ENCODE measurements around the gene ZNF417. TPM values are rescaled to one million over a fixed set of nuclear protein-coding genes. Genes with fewer than 3 reads are reported as not detected.
A peak's percentile ranks its signal among the peaks of the same experiment; 100 is the strongest.
"Not testable (repeated sequence)": the region's sequence is repeated elsewhere in the genome, so short reads cannot be mapped to it uniquely, and the experiment has no call there.

The ZNF417 gene
- 10 to 100 TPM; 10.1 to 28.7 (median 14.4) TPM for total RNA-seq

GRCh38 chr19:57916168-57916995, at the start of gene ZNF417:
ZNF417 (minus strand) TSS chr19:57916592; CDS start chr19:57916411, 181 bp downstream.
- intact Hi-C loops (cut with DNase I; ENCODE audit: low total_unique reads); H3K4me1 ChIP-seq; H3K27me3 ChIP-seq; H3K36me3 ChIP-seq: not testable (repeated sequence)
- H3K4me3 ChIP-seq: peak within 1 kb of the TSS; percentile 60 to 88 (median 77)
- peaks cover 12 to 31% of the 10 kb centered on the region in 2 donors for H3K9me3 ChIP-seq
- peak in 1 of 3 donors; percentile 85 for TF ChIP-seq POLR2AphosphoS5 (IDR thresholded peaks at IDR 0.05)
- peak; percentile 71 to 85 for DNase-seq (ENCODE audit: low spot score in 2 of 2)
- peak within 1 kb of the TSS; percentile 61 to 88 for H3K27ac ChIP-seq

DNA sequence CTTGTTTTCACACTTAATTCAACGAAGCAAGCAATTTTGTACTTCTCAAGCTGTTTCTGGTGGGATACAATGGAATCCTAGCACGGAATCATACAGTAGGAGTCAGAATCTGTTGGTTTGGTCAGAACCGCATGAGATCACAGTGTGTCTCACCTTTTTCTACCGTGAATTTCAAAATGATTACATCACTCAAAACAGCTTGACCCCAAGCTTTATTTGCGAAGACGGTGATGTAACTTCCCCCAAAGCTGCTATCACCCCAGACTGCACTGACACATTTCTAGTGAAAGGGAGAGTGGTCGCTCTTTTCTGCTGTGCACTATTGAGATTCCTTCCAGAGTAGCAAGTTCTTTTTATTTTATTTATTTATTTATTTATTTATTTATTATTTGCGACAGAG, 48.4 kb upstream of the ZNF417 start:
- intact Hi-C loops (cut with DNase I; ENCODE audit: low total_unique reads): no loop called here
- Histone ChIP-seq H3K9me3 (peaks cover 82 to 95% of the 10 kb centered on the region in 2 donors), H3K36me3 (no peaks in the 10 kb centered on the region), H3K4me1 (no peaks in the 10 kb centered on the region), H3K4me3 (no peak overlapping the region), H3K27me3 (no peaks in the 10 kb centered on the region), H3K27ac (no peak overlapping the region)
- no peak for DNase-seq (ENCODE audit: low spot score in 2 of 2)
- TF ChIP-seq POLR2AphosphoS5 (IDR thresholded peaks at IDR 0.05) (no peak), POLR2A (IDR thresholded peaks at IDR 0.05) (no peak)
- TF ChIP-seq, protein P1, sequence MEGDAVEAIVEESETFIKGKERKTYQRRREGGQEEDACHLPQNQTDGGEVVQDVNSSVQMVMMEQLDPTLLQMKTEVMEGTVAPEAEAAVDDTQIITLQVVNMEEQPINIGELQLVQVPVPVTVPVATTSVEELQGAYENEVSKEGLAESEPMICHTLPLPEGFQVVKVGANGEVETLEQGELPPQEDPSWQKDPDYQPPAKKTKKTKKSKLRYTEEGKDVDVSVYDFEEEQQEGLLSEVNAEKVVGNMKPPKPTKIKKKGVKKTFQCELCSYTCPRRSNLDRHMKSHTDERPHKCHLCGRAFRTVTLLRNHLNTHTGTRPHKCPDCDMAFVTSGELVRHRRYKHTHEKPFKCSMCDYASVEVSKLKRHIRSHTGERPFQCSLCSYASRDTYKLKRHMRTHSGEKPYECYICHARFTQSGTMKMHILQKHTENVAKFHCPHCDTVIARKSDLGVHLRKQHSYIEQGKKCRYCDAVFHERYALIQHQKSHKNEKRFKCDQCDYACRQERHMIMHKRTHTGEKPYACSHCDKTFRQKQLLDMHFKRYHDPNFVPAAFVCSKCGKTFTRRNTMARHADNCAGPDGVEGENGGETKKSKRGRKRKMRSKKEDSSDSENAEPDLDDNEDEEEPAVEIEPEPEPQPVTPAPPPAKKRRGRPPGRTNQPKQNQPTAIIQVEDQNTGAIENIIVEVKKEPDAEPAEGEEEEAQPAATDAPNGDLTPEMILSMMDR (IDR thresholded peaks at IDR 0.05): no peak

DNA sequence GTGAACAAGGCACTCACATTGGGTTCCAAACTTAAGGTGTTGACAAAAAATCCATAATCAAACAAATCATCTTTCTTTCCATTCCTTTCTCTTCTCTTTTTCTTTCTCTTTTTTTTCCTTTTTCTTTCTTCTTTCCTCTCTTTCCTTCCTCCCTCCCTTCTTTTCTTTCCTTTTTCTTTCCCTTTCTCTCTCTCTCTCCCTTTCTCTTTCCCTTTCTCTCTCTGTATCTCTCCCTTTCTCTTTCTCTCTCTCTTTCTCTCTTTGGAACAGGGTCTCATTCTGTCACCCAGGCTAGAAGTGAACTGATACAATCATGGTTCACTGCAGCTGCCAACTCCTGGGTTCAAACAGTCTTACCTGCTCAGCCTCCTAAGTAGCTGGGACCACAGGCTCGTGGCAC, 45.4 kb upstream of the ZNF417 start:
- H3K4me3 ChIP-seq: no peak overlapping the region
- no peak for DNase-seq (ENCODE audit: low spot score in 2 of 2)
- no peak overlapping the region for H3K27ac ChIP-seq
- H3K4me1 ChIP-seq: no peaks in the 10 kb centered on the region
- no peaks in the 10 kb centered on the region for H3K27me3 ChIP-seq
- intact Hi-C loops (cut with DNase I; ENCODE audit: low total_unique reads): no loop called here
- peaks cover 78 to 90% of the 10 kb centered on the region in 2 donors for H3K9me3 ChIP-seq
- H3K36me3 ChIP-seq: no peaks in the 10 kb centered on the region
- TF ChIP-seq POLR2A (IDR thresholded peaks at IDR 0.05) (no peak), POLR2AphosphoS5 (IDR thresholded peaks at IDR 0.05) (no peak)
- TF ChIP-seq, protein P1 (IDR thresholded peaks at IDR 0.05): no peak

DNA sequence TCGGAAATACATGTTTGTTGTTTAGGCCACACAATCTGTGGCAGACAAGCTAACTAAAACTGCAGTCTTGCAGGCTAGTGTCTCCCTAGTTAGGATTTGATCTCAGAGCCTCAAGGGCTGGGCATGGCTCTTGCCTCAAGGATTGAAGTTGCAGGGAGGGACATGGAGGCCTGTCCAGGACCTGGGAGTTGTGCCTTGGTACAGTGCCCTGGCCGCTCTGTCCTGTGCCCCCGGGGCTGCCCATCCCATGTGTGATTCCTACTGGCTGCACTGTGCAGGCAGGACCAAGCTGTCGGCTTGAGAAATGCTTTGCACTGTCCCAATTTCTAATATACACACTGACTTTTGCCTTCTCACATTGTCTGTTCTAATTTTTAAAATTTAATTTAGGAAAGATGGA, 38.6 kb upstream of the ZNF417 start:
- H3K4me1 ChIP-seq: no peaks in the 10 kb centered on the region
- no peak for DNase-seq (ENCODE audit: low spot score in 2 of 2)
- no peak overlapping the region for H3K27ac ChIP-seq
- H3K27me3 ChIP-seq: no peaks in the 10 kb centered on the region
- intact Hi-C loops (cut with DNase I; ENCODE audit: low total_unique reads): no loop called here
- H3K36me3 ChIP-seq: no peaks in the 10 kb centered on the region
- peaks cover 57 to 67% of the 10 kb centered on the region in 2 donors for H3K9me3 ChIP-seq
- H3K4me3 ChIP-seq: no peak overlapping the region
- TF ChIP-seq POLR2AphosphoS5 (IDR thresholded peaks at IDR 0.05): no peak

DNA sequence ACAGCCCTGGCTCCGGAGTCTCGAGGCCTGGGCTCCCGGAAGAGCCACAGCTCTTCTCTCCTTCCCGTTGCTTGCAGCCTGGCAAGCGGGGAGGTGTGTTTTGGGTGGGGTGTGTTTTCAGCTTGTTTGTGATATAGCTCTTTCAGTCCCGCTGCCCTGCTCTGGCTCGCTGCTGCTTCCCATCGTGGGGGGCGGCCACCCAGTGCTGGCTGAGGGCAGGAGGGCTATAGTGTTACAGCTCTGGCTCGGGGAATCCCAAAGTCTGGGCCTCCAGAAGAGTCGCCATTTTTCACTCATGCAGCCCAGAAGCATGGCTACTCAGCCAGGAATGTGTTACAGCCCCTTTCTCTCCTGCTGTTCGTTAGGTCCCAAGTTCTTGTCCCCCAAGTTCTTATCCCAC, 33.3 kb upstream of the ZNF417 start:
- Histone ChIP-seq H3K27me3 (no peaks in the 10 kb centered on the region), H3K4me1 (no peaks in the 10 kb centered on the region), H3K27ac (no peak overlapping the region), H3K36me3 (no peaks in the 10 kb centered on the region), H3K4me3 (no peak overlapping the region), H3K9me3 (peaks cover 40 to 43% of the 10 kb centered on the region in 2 donors)
- no peak for TF ChIP-seq POLR2A (IDR thresholded peaks at IDR 0.05)
- TF ChIP-seq, protein P1 (IDR thresholded peaks at IDR 0.05): no peak
- intact Hi-C loops (cut with DNase I; ENCODE audit: low total_unique reads): no loop called here
- no peak for DNase-seq (ENCODE audit: low spot score in 2 of 2)

GRCh38 chr19:57949296-57949695, 32.9 kb upstream of the ZNF417 start:
- intact Hi-C loops (cut with DNase I; ENCODE audit: low total_unique reads): no loop called here
- peaks cover 44% of the 10 kb centered on the region in 2 donors for H3K9me3 ChIP-seq
- H3K4me1 ChIP-seq: no peaks in the 10 kb centered on the region
- no peak for DNase-seq (ENCODE audit: low spot score in 2 of 2)
- H3K27me3 ChIP-seq: no peaks in the 10 kb centered on the region
- TF ChIP-seq, protein P1 (IDR thresholded peaks at IDR 0.05): no peak
- TF ChIP-seq POLR2A (IDR thresholded peaks at IDR 0.05): no peak
- TF ChIP-seq POLR2AphosphoS5 (IDR thresholded peaks at IDR 0.05): no peak
- no peaks in the 10 kb centered on the region for H3K36me3 ChIP-seq
- H3K4me3 ChIP-seq: no peak overlapping the region
- no peak overlapping the region for H3K27ac ChIP-seq

Data from breast epithelium (tissue), 4 donors.